PC-3 (cell line): Measurements from ENCODE around the gene LGALS7. TPM values are rescaled to one million over a fixed set of nuclear protein-coding genes. Genes with fewer than 3 reads are reported as not detected.

ENCODE experiments used
- ATAC-seq: fragments of 200-7000 bp; cut with Tn5 transposase; 2 replicates; pipeline ENCODE4 v1.9.1; 2020; ENCODE audit warnings: mild to moderate bottlenecking, moderate library complexity
- BruUV-seq: library from RNA; stranded (reverse); fragments of 400-500 nt; replicated peaks from 2 replicates; lab custom pipeline; 2021; lab: Mats Ljungman, UMichigan
- CTCF ChIA-PET: fragments of 300-600 bp; sonication (Branson Sonifier 250); formaldehyde crosslinking; loops from one replicate; lab custom pipeline; 2022; ENCODE audit warnings: antibody characterized with exemption; lab: Charles Lee
- POLR2A ChIA-PET: fragments of 300-600 bp; sonication (Branson Sonifier 250); formaldehyde crosslinking; loops from one replicate; lab custom pipeline; 2022; ENCODE audit warnings: antibody characterized with exemption; ENCODE audit not compliant: unreplicated experiment; lab: Charles Lee
- DNase-seq: peaks from one replicate; pipeline ENCODE4 v3.0.0-alpha.2; 2015
- H2AFZ ChIP-seq: fragments of 300-600 bp; sonication (generic); 2 replicates; pipeline ENCODE4 v1.6.0; 2016; ENCODE audit warnings: antibody characterized with exemption, low read length
- H3F3A ChIP-seq: fragments of 300-600 bp; sonication (generic); one replicate; pipeline ENCODE4 v1.6.0; 2017; ENCODE audit warnings: antibody characterized with exemption, low read length, control low read depth, mild to moderate bottlenecking; ENCODE audit not compliant: unreplicated experiment
- H3K27ac ChIP-seq: fragments of 300-600 bp; sonication (generic); 2 replicates; pipeline ENCODE4 v1.5.1; 2016; ENCODE audit warnings: mild to moderate bottlenecking, low read length
- H3K27me3 ChIP-seq: fragments of 300-600 bp; sonication (generic); 2 replicates; pipeline ENCODE4 v1.6.1; 2016; ENCODE audit warnings: low read length, mixed read lengths
- H3K36me3 ChIP-seq: fragments of 300-600 bp; sonication (generic); 2 replicates; pipeline ENCODE4 v1.6.1; 2016; ENCODE audit warnings: low read depth, mixed run types, low read length, mixed read lengths
- H3K4me1 ChIP-seq: fragments of 300-600 bp; sonication (generic); 2 replicates; pipeline ENCODE4 v1.5.1; 2016; ENCODE audit warnings: low read length; ENCODE audit not compliant: insufficient read depth
- H3K4me2 ChIP-seq: fragments of 300-600 bp; sonication (generic); 2 replicates; pipeline ENCODE4 v1.6.0; 2016; ENCODE audit warnings: low read length
- H3K4me3 ChIP-seq: fragments of 300-600 bp; sonication (generic); 2 replicates; pipeline ENCODE4 v1.5.1; 2016; ENCODE audit warnings: mild to moderate bottlenecking, low read length, mixed read lengths
- H3K79me2 ChIP-seq: fragments of 300-600 bp; sonication (generic); 2 replicates; pipeline ENCODE4 v1.6.1; 2017; ENCODE audit warnings: low read length, mixed read lengths
- H3K9ac ChIP-seq: fragments of 300-600 bp; sonication (generic); 2 replicates; pipeline ENCODE4 v1.6.0; 2016; ENCODE audit warnings: mild to moderate bottlenecking, low read length
- H3K9me2 ChIP-seq: fragments of 300-600 bp; sonication (generic); replicated peaks from 2 replicates; pipeline ENCODE4 v1.6.1; 2016; ENCODE audit warnings: mixed run types, low read length, mixed read lengths
- H3K9me3 ChIP-seq: fragments of 300-600 bp; sonication (generic); 2 replicates; pipeline ENCODE4 v1.6.1; 2016; ENCODE audit warnings: low read length, mixed read lengths
- H4K20me1 ChIP-seq: fragments of 300-600 bp; sonication (generic); 2 replicates; pipeline ENCODE4 v1.6.1; 2016; ENCODE audit warnings: low read length, mixed read lengths
- EZH2 ChIP-seq: fragments of 300-600 bp; sonication (generic); IDR thresholded peaks from one replicate; pipeline ENCODE4 v1.6.1; 2017; ENCODE audit warnings: antibody characterized with exemption, mild to moderate bottlenecking, low read length; ENCODE audit not compliant: unreplicated experiment
- EZH2phosphoT487 ChIP-seq: fragments of 300-600 bp; sonication (generic); IDR thresholded peaks from 2 replicates; pipeline ENCODE4 v1.6.1; 2018; ENCODE audit warnings: mild to moderate bottlenecking, antibody characterized with exemption, low read length, borderline replicate concordance
- intact Hi-C: fragments of 100-400 bp; cut with micrococcal nuclease; formaldehyde crosslinking; loops from 2 replicates; pipeline ENCODE4 v1.9.0; 2023
- total RNA-seq: library from RNA; depleted of rRNA; stranded (reverse); fragments of >200 nt; gene quantifications from 2 replicates; pipeline ENCODE4 v1.2.3, GENCODE V29; 2014
- TF ChIP-seq, protein P1 (sequence below): fragments of 300-600 bp; sonication (generic); conservative IDR thresholded peaks from 2 replicates; pipeline ENCODE4 v1.5.1; 2017; ENCODE audit warnings: antibody characterized with exemption, low read depth, mild to moderate bottlenecking, low read length

The LGALS7 gene
- total RNA-seq, 1 experiment from 2014 or later: not detected

DNA sequence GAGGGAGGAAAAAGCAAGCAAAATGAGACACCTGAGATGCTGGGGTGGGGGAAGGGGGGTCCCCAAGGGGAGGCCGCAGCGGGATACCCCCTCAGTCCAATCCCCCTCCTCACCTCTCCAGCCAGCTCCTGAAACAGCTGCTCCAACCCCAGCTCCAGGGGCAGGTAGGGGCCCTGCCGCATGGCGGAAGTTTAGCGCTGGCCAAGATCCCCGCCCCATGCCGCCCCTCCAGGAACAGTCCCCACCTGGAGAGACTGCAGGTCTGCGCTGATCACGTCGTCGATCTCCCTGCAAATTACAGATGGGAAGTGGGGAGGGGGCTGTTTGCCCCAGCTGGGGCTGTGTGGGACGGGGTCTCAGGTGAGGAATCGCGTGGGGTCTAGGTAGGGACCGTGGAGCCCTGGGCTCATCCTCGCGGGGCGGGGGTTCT, 38.0 kb downstream of the LGALS7 start:
- H4K20me1 ChIP-seq: no peaks in the 10 kb centered on the region
- no peak overlapping the region for H3K4me3 ChIP-seq
- DNase-seq (peak; percentile 18), ATAC-seq (no peak; the same call in 1 of the 2 replicates)
- BruUV-seq: no TSS peak
- peaks cover 15% of the 10 kb centered on the region; the same call in 1 of the 2 replicates for H3K36me3 ChIP-seq
- intact Hi-C loops: loop anchor here (5.0 kb wide), 1 partner anchor 62 kb away; no protein-coding TSS in a partner anchor
- TF ChIP-seq, protein P1, sequence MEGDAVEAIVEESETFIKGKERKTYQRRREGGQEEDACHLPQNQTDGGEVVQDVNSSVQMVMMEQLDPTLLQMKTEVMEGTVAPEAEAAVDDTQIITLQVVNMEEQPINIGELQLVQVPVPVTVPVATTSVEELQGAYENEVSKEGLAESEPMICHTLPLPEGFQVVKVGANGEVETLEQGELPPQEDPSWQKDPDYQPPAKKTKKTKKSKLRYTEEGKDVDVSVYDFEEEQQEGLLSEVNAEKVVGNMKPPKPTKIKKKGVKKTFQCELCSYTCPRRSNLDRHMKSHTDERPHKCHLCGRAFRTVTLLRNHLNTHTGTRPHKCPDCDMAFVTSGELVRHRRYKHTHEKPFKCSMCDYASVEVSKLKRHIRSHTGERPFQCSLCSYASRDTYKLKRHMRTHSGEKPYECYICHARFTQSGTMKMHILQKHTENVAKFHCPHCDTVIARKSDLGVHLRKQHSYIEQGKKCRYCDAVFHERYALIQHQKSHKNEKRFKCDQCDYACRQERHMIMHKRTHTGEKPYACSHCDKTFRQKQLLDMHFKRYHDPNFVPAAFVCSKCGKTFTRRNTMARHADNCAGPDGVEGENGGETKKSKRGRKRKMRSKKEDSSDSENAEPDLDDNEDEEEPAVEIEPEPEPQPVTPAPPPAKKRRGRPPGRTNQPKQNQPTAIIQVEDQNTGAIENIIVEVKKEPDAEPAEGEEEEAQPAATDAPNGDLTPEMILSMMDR: no peak
- no peak for TF ChIP-seq EZH2phosphoT487
- TF ChIP-seq EZH2: no peak
- no peaks in the 10 kb centered on the region for H3K9me2 ChIP-seq
- ChIA-PET POLR2A (interaction anchor here (0.7 kb wide), 1 partner anchor 51 kb away, joined by 6 read pairs; no protein-coding TSS in a partner anchor), CTCF (no interaction called here)
- H3K4me1 ChIP-seq: peaks cover 16% of the 10 kb centered on the region
- H3K9ac ChIP-seq: no peak overlapping the region
- no peaks in the 10 kb centered on the region for H3K79me2 ChIP-seq
- H3K4me2 ChIP-seq: no peak overlapping the region
- peaks cover 6% of the 10 kb centered on the region for H3F3A ChIP-seq
- no peak overlapping the region for H2AFZ ChIP-seq
- peak overlapping the region; percentile 62 for H3K27ac ChIP-seq
- H3K27me3 ChIP-seq: no peaks in the 10 kb centered on the region
- no peaks in the 10 kb centered on the region for H3K9me3 ChIP-seq

GRCh38 chr19:38734426-38735256, 38.7 kb downstream of the LGALS7 start:
- no peaks in the 10 kb centered on the region for H4K20me1 ChIP-seq
- no peaks in the 10 kb centered on the region for H3K79me2 ChIP-seq
- peaks cover 16% of the 10 kb centered on the region for H3K4me1 ChIP-seq
- H3K9me2 ChIP-seq: no peaks in the 10 kb centered on the region
- H3K9ac ChIP-seq: no peak overlapping the region
- ATAC-seq (peak; percentile 37), DNase-seq (peak; percentile 35)
- H3F3A ChIP-seq: peaks cover 6% of the 10 kb centered on the region
- no peak overlapping the region for H3K4me2 ChIP-seq
- H2AFZ ChIP-seq: no peak overlapping the region
- peak overlapping the region; percentile 62 for H3K27ac ChIP-seq
- no peak overlapping the region for H3K4me3 ChIP-seq
- CTCF ChIA-PET: no interaction called here
- no peaks in the 10 kb centered on the region for H3K9me3 ChIP-seq
- H3K27me3 ChIP-seq: no peaks in the 10 kb centered on the region
- peaks cover 19% of the 10 kb centered on the region for H3K36me3 ChIP-seq
- POLR2A ChIA-PET: interaction anchor here (0.7 to 0.9 kb wide), 2 partner anchors 51 to 196 kb away, joined by 3 to 6 read pairs; partner anchors contain the start of genes MRPS12 and SARS2
- BruUV-seq: no TSS peak
- intact Hi-C loops: loop anchor here (5.0 kb wide), 2 partner anchors 63 to 103 kb away; no protein-coding TSS in a partner anchor
- TF ChIP-seq EZH2phosphoT487: no peak
- TF ChIP-seq, protein P1: no peak
- TF ChIP-seq EZH2: no peak
